Fibroblast of peridontal ligament (primary cell): ENCODE data around the gene IL12B.
"Not testable (repeated sequence)": the region's sequence is repeated elsewhere in the genome, so short reads cannot be mapped to it uniquely, and the experiment has no call there.

Experiments
- DNase-seq: peaks from one replicate; pipeline ENCODE4 v3.0.0-alpha.2; 2010; ENCODE audit errors: extremely low read depth

Gene IL12B

DNA sequence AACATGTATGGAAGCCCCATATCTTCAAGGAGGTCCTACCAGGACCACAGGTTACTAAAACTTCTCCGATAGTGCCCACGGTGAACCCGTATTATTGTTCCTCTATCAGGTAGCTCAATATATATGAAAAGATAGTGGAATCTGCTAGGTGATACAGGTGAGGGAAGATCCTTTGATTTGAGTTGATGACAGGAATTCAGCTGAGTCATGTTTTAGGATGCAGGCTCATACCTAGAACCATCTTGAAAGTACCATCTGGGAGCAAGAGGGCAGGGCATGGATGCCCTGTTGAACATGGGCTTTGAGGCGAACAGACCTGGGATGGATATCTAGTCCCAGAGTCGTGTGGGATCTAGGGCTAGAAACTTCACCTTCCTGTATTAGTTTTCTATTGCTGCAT, 35.4 kb downstream of the IL12B start:
- DNase-seq, result no peak

DNA sequence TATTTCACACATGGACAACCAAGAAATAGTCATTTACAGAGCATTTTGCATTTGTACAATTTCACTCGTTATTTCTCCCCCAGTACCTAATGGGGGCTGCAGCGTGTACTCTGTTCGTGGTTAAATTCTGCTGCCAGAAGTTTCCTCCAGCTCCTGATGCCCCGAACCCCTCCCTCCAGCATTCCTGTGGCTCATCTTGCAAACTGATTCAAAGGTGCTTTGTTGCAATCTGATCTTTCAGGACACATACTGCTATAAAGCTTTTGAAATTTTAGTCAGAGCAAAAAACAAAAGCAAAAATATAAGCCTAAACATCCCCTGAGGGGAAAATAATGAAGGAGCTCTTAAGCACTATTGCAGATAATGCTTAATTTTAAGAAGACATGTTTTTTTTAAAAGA, 39.5 kb downstream of the IL12B start:
- DNase-seq, result no peak

DNA sequence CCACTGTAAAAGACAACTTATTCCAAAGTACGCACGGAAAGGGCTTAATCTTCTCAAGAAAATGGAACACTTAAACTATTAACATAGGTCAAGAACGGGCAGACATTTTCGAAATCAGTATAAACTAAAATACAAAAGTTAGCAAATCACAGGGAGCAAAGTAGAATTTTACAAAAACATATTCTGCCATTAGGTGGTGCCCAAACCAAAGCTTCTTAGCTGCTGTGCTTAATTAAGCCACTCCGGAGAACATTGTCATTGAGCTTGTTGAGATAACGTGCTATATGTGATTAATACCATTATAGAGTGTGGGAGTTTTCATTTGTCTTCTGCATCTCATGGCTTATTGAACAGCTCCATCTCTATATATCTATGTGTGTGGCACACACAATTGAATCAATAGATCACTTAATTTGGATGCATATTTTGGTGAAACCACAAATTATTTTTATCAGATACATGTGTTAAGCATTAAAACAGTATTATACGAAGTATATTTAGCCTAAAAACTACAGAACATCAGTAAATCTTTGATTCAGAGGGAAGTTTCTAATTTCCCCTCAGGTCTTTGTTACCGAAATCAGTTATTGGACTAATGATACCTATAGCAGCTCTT, 43.8 kb downstream of the IL12B start:
- peak; percentile 75 for DNase-seq

DNA sequence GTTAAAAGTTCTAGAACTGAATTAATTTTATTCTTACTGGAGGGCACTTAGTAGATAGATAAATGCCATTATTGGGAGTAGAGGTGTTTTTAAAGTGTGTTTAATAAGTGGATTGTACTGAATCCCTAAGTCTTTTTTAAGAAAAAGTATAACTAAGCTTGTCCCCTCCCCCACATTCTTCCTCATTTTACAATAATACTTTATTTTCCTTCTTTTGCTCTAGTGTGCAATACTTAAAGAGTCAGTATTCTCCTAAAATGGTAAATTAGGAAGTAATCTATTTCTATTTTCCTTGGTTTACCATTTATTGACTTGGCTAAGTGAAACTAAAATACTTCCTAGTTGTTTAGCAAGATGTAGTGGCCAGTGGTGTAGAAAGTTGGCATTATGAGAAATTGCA, 55.6 kb downstream of the IL12B start:
- no peak for DNase-seq

DNA sequence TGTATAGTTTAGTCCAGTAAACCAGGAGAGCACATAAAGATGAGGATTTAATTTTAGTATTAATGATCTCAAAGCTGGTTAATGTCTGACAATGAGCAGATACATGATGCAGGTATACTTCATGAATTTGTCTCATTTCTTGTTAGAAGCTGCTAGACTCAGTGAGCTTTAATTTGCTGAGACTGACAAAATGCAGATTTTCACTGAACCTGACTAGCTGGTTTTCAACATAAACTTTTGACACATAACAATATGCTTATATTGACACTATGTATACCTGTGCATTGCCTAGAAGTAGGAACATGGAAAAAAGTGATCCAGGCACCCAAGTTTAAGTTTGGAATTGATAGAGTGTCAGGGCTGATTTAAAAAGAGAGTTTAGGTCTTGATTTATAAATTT, 56.4 kb downstream of the IL12B start:
- DNase-seq, result no peak

DNA sequence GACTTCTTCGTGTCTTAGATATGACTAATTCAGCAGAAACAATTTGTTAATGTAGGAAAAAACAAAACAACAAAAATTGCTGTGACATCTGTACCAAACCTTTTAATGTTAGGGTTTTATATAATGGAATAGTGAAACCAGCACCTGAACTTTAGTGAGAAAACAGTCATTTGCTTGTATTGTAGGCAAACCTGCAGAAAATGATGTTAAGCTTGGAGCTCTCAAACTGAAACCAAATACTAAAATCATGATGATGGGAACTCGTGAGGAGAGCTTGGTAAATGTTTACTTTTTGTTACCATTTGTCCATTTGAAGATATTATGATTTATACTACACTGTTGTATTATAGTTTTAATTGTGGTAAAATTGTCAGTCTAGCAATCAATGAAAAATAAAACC, 60.6 kb downstream of the IL12B start:
- no peak for DNase-seq

DNA sequence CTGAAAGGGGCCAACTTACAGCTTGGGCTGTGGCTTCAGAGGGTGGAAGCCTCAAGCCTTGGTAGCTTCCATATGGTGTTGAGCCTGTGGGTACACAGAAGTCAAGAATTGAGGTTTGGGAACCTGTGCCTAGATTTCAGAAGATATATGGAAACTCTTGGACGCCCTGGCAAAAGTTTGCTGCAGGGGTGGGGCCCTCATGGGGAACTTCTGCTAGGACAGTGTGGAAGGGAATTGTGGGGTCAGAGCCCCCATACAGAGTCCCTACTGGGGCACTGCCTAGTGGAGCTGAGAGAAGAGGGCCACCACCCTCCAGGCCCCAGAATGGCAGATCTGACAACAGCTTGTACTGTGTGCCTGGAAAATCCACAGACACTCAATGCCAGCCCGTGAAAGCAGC, 63.5 kb downstream of the IL12B start:
- not testable (repeated sequence) for DNase-seq
